Thyroid gland (tissue), 4 donors: ENCODE results near the gene GASK1B. TPM values are rescaled to one million over a fixed set of nuclear protein-coding genes. Genes with fewer than 3 reads are reported as not detected.

ENCODE experiments used
- DNase-seq, 2 donors: peaks; one replicate each; pipeline ENCODE4 v3.0.0-alpha.2; 2019
- H3K27ac ChIP-seq, 3 donors: fragments of 200-600 bp; sonication (generic); 1 replicate in 2 of 3; 2 replicates in 1 of 3; pipeline ENCODE4 v1.5.1; 2016 to 2019; ENCODE audit warnings: mild to moderate bottlenecking in 1 of 3, moderate library complexity in 1 of 3
- H3K27me3 ChIP-seq: fragments of 200-600 bp; sonication (generic); one replicate; pipeline ENCODE4 v1.5.1; 2019
- H3K36me3 ChIP-seq, 2 donors: fragments of 200-600 bp; sonication (generic); one replicate each; pipeline ENCODE4 v1.5.1; 2016 to 2019
- H3K4me1 ChIP-seq, 2 donors: fragments of 200-600 bp; sonication (generic); one replicate each; pipeline ENCODE4 v1.5.1; 2017 to 2019
- H3K4me3 ChIP-seq, 3 donors: fragments of 200-600 bp; sonication (generic); replicated peaks in 1 of 3; 1 replicate in 2 of 3; 2 replicates in 1 of 3; pipeline ENCODE4 v1.5.1; 2016; ENCODE audit warnings: mild to moderate bottlenecking in 1 of 3
- H3K9me3 ChIP-seq: fragments of 200-600 bp; sonication (generic); one replicate; pipeline ENCODE4 v1.5.1; 2017
- CTCF ChIP-seq, 6 experiments: fragments of 200-600 bp in 3 of 6; fragments of 450-650 bp in 3 of 6; sonication (generic) in 3 of 6; IDR thresholded peaks; one replicate each; pipeline ENCODE4 v1.5.1; 2016 to 2019; ENCODE audit warnings: antibody characterized with exemption in 6 of 6, mild to moderate bottlenecking in 2 of 6, inconsistent platforms in 1 of 6, moderate library complexity in 1 of 6
- POLR2A ChIP-seq, 2 donors: fragments of 450-650 bp; IDR thresholded peaks; one replicate each; pipeline ENCODE4 v1.6.1; 2017; ENCODE audit warnings: antibody characterized with exemption in 2 of 2, mild to moderate bottlenecking in 2 of 2, moderate library complexity in 1 of 2
- WGBS, 2 donors: methylation state at CpG; one replicate each; pipeline ENCODE4 v1.1.5; 2017; 5-methylcytosine and 5-hydroxymethylcytosine counted together
- intact Hi-C: fragments of 100-400 bp; cut with DNase I; formaldehyde crosslinking; loops from one replicate; pipeline ENCODE4 v1.15.1; 2023
- total RNA-seq, 4 donors: library from RNA; depleted of rRNA; stranded (reverse); fragments of >200 nt; gene quantifications; one replicate each; pipeline ENCODE4 v1.2.3, GENCODE V29; 2016

GASK1B gene
- total RNA-seq, 4 donors from 2014 or later: 16.0 to 27.9 (median 19.9) TPM

DNA sequence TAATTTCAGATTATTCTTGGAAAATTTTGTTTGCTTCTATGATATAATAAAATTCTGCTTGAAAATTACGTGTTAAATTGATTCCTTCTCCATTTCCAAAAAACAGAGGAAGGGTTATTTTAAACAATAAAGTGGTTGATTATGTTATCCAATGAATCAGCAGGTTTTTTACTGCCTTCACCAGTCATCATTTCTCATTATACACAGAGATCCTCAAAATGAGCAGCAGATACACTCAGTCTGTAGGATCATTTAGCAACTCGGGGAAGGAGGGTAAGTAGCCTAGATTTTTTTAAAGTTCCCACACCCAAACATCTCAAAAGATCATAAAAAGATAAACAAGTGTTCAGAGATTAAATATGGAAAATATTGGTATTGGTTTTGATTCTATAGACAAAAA lies 30.6 kb upstream of the GASK1B start:
- no peak overlapping the region for H3K27ac ChIP-seq
- no peak for TF ChIP-seq POLR2A (IDR thresholded peaks at IDR 0.05)
- no peak for TF ChIP-seq CTCF (IDR thresholded peaks at IDR 0.05)
- intact Hi-C loops: no loop called here
- no peaks in the 10 kb centered on the region for H3K27me3 ChIP-seq
- H3K4me3 ChIP-seq: no peak overlapping the region
- H3K9me3 ChIP-seq: no peaks in the 10 kb centered on the region
- H3K36me3 ChIP-seq: no peaks in the 10 kb centered on the region
- no peak for DNase-seq
- no peaks in the 10 kb centered on the region for H3K4me1 ChIP-seq
- 82 to 84% methylated on average over 2 of the region's 2 CpGs for WGBS, 2 donors

DNA sequence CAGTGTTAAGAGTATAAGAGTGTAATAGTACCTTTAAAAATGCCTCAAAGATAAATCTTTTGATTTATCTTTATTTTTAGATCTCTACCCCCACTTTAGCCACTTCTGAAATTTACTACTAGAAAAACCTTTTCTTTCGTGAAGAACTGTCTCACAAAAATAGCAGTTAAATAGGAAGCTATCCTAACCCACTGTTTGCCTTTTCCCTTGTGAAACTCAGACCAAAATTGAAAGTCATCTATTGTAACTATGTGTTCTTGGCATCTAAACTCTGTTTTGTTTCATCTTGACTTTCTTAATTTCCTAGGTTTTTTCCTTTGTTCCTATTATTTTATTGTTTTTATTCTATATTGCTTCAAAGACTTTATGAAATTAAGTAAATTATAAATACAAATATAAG lies 29.7 kb upstream of the GASK1B start:
- H3K36me3 ChIP-seq: no peaks in the 10 kb centered on the region
- 45 to 64% methylated on average over 1 of the region's 1 CpG for WGBS, 2 donors
- intact Hi-C loops: no loop called here
- TF ChIP-seq POLR2A (IDR thresholded peaks at IDR 0.05): no peak
- no peak for TF ChIP-seq CTCF (IDR thresholded peaks at IDR 0.05)
- no peak overlapping the region for H3K27ac ChIP-seq
- H3K27me3 ChIP-seq: no peaks in the 10 kb centered on the region
- no peaks in the 10 kb centered on the region for H3K9me3 ChIP-seq
- DNase-seq: no peak
- no peaks in the 10 kb centered on the region for H3K4me1 ChIP-seq
- no peak overlapping the region for H3K4me3 ChIP-seq

- Histone ChIP-seq H3K27me3 (no peaks in the 10 kb centered on the region), H3K4me3 (no peak overlapping the region), H3K36me3 (no peaks in the 10 kb centered on the region), H3K4me1 (no peaks in the 10 kb centered on the region), H3K9me3 (no peaks in the 10 kb centered on the region), H3K27ac (no peak overlapping the region)
- intact Hi-C loops: no loop called here
- no peak for DNase-seq
- no peak for TF ChIP-seq POLR2A (IDR thresholded peaks at IDR 0.05)
These were observed 29.1 kb upstream of the GASK1B start for GRCh38 chr4:158201876-158202275.

- no peaks in the 10 kb centered on the region for H3K27me3 ChIP-seq
- intact Hi-C loops: no loop called here
- TF ChIP-seq POLR2A (IDR thresholded peaks at IDR 0.05) (no peak), CTCF (IDR thresholded peaks at IDR 0.05) (no peak)
- no peaks in the 10 kb centered on the region for H3K4me1 ChIP-seq
- no peaks in the 10 kb centered on the region for H3K9me3 ChIP-seq
- 98 to 100% methylated on average over 4 of the region's 4 CpGs for WGBS, 2 donors
- DNase-seq: no peak
- H3K4me3 ChIP-seq: no peak overlapping the region
- H3K36me3 ChIP-seq: no peaks in the 10 kb centered on the region
- H3K27ac ChIP-seq: no peak overlapping the region
These were observed 28.5 kb upstream of the GASK1B start for GRCh38 chr4:158201322-158201721.

- no peak for TF ChIP-seq POLR2A (IDR thresholded peaks at IDR 0.05)
- TF ChIP-seq CTCF (IDR thresholded peaks at IDR 0.05): no peak
- Histone ChIP-seq H3K4me1 (no peaks in the 10 kb centered on the region), H3K4me3 (no peak overlapping the region), H3K27ac (no peak overlapping the region), H3K9me3 (no peaks in the 10 kb centered on the region), H3K27me3 (no peaks in the 10 kb centered on the region), H3K36me3 (no peaks in the 10 kb centered on the region)
- intact Hi-C loops: no loop called here
- WGBS, 2 donors: 91 to 92% methylated on average over 3 of the region's 3 CpGs
- no peak for DNase-seq
These were observed 27.4 kb upstream of the GASK1B start for GRCh38 chr4:158200214-158200613.
